HEK293 (cell line): ENCODE measurements around the gene DUSP1.

Experiments
- CTCF ChIP-seq: fragments of 450-650 bp; formaldehyde crosslinking; IDR thresholded peaks from 2 replicates; pipeline ENCODE4 v1.5.1; 2016; ENCODE audit warnings: missing biosample characterization, missing genetic modification characterization
- PRDM4 ChIP-seq: fragments of 450-650 bp; formaldehyde crosslinking; IDR thresholded peaks from 2 replicates; pipeline ENCODE4 v1.5.1; 2017; ENCODE audit warnings: missing biosample characterization, missing genetic modification characterization
- TCF7L2 ChIP-seq: IDR thresholded peaks from 2 replicates; pipeline ENCODE4 v1.6.1; 2011; ENCODE audit warnings: low read depth, mild to moderate bottlenecking, inconsistent platforms, low read length, moderate library complexity, borderline replicate concordance
- ZNF311 ChIP-seq: fragments of 450-650 bp; formaldehyde crosslinking; IDR thresholded peaks from 2 replicates; pipeline ENCODE4 v1.5.1; 2017; ENCODE audit warnings: missing biosample characterization, missing genetic modification characterization, borderline replicate concordance
- ZNF423 ChIP-seq: fragments of 450-650 bp; formaldehyde crosslinking; IDR thresholded peaks from 2 replicates; pipeline ENCODE4 v1.5.1; 2016; ENCODE audit warnings: missing biosample characterization, missing genetic modification characterization
- ZNF514 ChIP-seq: fragments of 450-650 bp; formaldehyde crosslinking; IDR thresholded peaks from 2 replicates; pipeline ENCODE4 v1.5.1; 2016; ENCODE audit warnings: missing biosample characterization, missing genetic modification characterization
- ZNF596 ChIP-seq: fragments of 450-650 bp; IDR thresholded peaks from 2 replicates; pipeline ENCODE4 v1.5.0; 2018; ENCODE audit warnings: missing biosample characterization, mild to moderate bottlenecking, missing genetic modification characterization, moderate library complexity
- ZNF660 ChIP-seq: fragments of 450-650 bp; IDR thresholded peaks from 2 replicates; pipeline ENCODE4 v1.5.1; 2018; ENCODE audit warnings: missing biosample characterization, mild to moderate bottlenecking, missing genetic modification characterization
- TF ChIP-seq, protein P1 (sequence below): fragments of 450-650 bp; formaldehyde crosslinking; IDR thresholded peaks from 2 replicates; pipeline ENCODE4 v1.5.1; 2017; ENCODE audit warnings: missing biosample characterization, missing genetic modification characterization

DNA sequence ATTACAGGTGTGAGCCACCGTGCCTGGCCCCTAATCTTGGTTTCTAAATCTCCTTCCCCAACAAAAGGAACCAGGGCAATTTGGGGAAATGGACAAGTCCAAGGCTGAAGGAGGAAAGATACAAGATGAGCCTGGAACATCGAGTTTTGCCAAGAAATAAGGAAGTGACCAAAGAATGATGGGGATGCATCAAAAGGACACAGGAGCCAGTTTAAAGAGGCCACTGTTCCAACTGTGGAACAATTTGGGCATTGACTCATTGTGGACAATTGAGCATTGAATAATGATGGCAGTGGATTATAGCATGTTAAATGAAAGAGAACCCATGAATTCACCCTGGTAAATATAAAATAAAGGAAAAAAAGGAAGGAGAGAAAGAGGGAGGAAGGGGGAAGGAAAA lies 47.5 kb downstream of the DUSP1 start:
- TF ChIP-seq CTCF (tag by site-specific recombination) = no peak
- no peak for TF ChIP-seq ZNF311 (tag by site-specific recombination)
- no peak for TF ChIP-seq PRDM4 (tag by site-specific recombination)
- TF ChIP-seq ZNF660 = no peak
- TF ChIP-seq TCF7L2 = no peak
- TF ChIP-seq ZNF596 = no peak
- TF ChIP-seq ZNF423 (tag by site-specific recombination) = no peak
- TF ChIP-seq, protein P1, sequence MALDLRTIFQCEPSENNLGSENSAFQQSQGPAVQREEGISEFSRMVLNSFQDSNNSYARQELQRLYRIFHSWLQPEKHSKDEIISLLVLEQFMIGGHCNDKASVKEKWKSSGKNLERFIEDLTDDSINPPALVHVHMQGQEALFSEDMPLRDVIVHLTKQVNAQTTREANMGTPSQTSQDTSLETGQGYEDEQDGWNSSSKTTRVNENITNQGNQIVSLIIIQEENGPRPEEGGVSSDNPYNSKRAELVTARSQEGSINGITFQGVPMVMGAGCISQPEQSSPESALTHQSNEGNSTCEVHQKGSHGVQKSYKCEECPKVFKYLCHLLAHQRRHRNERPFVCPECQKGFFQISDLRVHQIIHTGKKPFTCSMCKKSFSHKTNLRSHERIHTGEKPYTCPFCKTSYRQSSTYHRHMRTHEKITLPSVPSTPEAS (tag by site-specific recombination) = no peak
- TF ChIP-seq ZNF514 (tag by site-specific recombination) = no peak
